GM19240 (cell line): Measurements from ENCODE around the gene LPCAT1.
A peak's percentile ranks its signal among the peaks of the same experiment; 100 is the strongest.
"Not testable (repeated sequence)": the region's sequence is repeated elsewhere in the genome, so short reads cannot be mapped to it uniquely, and the experiment has no call there.

Source experiments
- DNase-seq: peaks from one replicate; pipeline ENCODE4 v3.0.0; 2011; ENCODE audit warnings: low spot score; ENCODE audit not compliant: insufficient read length

LPCAT1 gene, protein sequence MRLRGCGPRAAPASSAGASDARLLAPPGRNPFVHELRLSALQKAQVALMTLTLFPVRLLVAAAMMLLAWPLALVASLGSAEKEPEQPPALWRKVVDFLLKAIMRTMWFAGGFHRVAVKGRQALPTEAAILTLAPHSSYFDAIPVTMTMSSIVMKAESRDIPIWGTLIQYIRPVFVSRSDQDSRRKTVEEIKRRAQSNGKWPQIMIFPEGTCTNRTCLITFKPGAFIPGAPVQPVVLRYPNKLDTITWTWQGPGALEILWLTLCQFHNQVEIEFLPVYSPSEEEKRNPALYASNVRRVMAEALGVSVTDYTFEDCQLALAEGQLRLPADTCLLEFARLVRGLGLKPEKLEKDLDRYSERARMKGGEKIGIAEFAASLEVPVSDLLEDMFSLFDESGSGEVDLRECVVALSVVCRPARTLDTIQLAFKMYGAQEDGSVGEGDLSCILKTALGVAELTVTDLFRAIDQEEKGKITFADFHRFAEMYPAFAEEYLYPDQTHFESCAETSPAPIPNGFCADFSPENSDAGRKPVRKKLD

DNA sequence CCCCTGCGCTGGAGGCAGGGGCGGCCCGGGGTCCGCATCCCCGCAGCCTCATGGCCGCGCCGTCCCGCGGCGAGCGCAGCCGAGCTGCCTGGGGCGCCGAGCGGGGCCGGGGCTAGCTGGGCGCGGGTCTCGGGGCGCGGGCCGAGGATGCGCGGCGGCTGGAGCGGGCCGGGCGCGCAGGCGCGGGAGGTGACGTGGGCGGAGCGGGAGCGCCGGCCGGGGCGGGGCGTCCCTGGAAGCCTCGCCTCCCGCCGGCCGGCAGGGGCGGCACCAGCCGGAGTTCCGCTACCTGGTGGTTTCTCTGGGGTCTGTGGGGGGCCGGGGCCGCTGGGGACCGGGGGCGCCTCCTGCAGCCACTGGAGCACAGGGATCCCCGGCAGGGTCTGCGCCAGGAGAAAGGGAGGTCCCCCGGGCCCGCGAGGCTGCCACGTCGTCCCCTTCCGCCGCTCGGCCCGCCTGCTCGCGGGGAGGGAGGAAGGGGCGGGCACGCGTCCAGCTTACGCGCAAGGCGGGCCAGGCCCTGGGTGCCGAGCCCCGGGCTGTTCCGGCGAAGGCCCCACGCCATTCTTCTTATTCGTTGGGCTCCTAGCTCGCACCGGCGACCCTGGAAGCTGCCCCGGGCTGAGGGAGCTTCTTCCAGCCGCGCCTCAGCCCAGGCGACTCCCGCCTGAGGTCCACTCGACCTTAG, at the start of gene LPCAT1:
TSS of gene LPCAT1 (minus strand) at position 168 of the 688 bp plus-strand sequence. CDS start at position 52, 116 bp downstream.
- peak; percentile 67 for DNase-seq

DNA sequence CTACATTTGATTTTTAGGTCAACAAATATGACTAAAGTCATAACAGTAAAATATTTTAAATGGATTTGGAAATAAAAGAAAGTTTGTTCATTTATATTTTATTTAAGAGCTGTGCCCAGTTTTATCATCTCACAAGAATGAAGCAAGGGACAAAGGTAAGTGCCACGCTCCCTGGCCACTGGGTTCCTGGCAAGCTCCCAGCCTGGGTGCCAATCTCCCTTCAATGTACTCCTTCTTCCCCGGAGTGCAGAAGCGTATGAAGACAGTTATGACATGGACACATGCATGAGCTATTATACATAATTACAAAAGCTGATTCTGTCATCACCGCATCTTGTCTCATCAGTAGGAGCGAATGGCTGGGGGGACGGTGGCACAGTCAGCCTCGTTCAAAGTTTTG, 48.1 kb upstream of the LPCAT1 start:
- not testable (repeated sequence) for DNase-seq

DNA sequence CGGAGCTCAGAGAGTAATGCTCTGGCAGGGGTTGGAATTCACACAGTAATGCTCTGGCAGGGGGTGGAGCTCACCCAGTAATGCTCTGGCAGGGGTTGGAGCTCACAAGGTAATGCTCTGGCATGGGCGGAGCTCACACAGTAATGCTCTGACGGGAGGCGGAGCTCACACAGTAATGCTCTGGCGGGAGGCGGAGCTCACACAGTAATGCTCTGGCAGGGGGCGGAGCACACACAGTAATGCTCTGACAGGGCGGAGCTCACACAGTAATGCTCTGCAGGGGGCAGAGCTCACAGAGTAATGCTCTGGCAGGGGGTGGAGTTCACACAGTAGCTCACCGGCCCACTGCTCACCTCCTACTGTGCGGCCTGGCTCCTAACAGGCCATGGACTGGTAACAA, 47.2 kb upstream of the LPCAT1 start:
- DNase-seq = no peak

DNA sequence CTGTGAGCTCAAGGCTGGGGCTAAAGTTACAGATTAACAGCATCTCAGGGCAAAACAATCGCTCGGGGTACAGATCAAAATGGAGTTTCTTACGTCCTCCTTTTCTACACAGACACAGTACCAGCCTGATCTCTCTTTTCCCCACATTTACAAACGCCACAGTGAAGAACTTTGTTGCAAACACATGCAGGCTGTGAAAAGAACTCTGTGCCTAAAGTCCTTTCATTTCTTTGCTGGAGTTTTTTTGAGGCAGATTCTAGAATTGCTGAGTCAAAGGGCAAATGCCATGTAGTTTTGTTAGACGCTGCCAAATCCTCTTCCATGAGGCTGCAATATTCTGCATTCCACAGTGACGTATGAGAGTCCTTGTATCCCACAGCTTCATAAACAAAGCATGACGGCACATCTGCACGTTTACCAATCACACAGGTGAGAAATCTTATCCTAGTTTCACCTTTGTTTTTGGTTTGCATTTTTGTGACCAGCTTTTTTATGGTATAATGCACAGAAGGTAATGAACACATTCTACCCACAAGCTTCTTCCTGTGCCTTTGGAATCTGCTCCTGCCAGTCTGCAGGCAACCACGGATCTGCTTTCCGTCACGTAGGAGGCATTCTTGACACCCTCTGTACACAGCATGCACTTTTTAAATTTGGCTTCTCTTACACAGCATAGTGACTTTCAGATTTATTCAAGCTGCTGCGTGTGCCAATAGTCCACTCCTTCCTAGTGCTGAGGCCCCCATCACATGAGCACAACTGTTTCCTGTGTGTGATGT, 44.6 kb upstream of the LPCAT1 start:
- DNase-seq = no peak

DNA sequence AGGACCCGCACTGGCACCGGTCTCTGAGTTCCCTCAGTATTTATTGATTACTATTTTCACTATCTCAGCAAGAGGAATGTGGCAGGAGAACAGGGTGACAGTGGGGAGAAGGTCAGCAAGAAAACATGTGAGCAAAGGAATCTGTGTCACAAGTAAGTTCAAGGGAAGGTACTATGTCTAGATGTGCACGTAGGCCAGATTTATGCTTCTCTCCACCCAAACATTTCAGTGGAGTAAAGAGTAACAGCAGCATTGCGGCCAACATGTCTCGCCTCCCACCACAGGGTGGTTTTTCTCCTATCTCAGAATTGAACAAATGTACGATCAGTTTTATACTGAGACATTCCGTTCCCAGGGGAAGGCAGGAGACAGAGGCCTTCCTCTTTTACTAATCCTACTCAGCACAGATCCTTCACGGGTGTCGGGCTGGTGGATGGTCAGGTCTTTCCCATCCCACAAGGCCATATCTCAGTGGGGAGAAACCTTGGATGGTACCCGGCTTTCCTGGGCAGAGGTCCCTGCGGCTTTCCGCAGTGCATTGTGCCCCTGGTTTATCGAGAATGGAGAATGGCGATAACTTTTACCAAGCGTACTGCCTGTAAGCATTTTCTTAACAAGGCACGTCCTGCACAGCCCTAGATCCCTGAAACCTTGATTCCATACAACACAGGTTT, 43.9 kb upstream of the LPCAT1 start:
- DNase-seq = not testable (repeated sequence)

DNA sequence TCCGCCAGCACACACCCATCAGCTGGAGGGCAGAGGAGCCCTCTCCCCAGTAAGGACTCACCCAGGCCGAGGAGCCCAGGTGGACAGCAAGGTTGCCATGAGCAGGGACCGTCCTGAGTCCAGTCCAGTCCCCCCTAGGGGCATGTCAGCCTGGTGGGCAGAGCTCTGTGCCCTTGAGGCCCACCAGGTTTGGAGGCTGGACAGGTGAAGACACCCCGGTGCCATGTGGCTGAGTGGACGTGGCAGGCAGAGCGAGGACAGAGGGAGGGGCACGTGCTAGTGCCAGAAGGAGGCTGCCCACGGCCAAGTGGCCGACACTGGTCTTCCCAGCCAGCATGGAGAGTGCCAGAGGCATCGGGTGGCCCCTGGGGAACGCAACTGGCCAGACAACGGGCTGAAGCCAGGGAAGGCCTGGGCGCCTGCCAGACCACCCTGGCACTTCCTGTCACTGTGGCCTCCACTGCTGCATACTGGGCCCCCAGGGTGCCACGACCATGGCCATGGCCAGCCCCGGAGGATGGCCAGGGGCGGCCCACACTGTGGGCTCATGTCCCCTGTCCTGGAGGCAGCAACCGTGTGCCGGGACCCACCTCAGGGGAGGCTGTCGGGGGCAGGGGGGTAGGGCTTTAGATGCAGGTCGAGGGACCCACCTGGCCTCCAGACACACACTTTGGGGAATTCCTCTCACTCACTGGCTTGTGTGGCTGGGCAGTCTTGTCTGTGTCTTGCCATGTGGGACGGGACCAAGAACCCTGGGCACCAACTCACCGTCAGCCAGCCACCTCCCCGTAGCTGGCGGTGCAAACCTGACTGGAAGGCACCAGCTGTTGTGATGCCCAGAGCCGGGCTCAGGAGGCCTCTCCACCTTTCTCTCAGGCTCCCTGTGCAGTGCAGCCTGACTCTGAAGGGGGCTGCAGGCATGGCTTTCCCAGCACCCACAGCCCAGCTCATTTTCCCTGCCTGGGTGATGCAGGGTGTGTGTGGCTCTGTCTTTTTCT, 42.3 kb upstream of the LPCAT1 start:
- DNase-seq = no peak

DNA sequence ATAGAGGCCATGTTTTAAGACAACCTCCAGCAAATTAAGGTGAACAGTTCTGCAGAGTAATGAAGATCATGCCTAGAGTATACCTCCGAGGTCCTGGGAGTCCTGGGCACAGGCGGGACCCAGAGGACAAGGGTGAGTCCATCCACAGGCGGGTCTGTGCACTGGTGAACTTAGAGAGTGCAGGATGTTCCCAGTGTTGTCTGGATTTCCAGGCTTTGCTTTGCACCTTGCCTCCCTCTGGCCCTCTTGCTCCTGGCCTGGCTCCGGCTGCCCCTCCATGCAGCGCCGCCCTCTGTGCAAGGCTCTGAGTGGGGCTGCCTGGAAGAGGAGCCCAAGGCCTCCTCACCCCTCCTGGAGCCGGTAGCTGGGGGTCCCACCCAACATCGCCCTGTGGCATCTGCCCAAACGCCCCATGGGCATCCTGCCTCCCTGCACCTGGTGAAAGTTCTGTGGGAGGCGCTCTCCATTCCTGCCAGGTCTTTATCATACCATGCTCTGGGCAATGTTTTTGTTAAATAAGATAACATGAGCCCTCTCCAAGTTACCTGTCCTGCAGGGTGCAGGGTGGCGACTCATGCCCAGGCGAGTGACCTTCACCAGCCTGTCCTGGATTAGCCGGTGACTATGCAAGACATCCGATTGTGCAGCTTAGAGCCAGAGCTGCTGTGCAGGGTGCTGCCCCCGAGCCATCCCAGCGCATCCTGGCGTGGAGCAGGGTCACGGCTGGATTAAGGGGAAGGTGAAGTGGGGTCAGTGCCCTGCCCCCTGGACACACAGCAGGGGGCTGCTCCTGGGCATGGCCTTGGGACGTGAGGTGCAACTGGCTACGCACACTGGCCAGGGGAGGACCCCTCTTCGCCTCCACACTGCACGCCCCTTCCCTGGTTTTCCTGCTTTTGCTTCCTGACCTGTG, 41.3 kb upstream of the LPCAT1 start:
- DNase-seq = no peak

DNA sequence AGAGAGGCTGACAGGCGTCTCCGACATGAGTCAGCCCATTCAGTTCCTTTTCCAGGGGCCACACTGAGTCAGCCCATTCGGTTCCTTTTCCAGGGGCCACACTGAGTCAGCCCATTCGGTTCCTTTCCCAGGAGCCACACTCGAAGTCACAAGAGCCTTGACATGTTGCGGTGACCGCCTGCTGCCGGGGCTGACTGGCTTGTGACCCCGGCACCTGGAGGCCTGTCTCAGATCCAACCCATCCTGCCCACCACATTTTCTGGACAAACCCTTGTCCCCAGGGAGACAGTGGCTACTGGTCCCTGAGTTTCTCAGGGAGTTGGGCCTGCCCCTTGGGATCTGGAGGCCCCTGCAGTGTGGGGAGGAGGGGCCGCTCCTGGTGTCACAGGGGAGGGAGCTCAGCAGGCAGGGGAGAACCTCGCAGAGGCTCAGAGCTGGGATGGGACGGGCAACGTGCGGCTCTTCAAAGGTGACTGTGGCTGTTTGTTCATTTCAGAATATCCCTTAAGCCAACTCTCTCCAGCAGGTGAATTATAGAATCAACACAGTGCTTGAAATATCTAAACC, 40.5 kb upstream of the LPCAT1 start:
- no peak for DNase-seq

DNA sequence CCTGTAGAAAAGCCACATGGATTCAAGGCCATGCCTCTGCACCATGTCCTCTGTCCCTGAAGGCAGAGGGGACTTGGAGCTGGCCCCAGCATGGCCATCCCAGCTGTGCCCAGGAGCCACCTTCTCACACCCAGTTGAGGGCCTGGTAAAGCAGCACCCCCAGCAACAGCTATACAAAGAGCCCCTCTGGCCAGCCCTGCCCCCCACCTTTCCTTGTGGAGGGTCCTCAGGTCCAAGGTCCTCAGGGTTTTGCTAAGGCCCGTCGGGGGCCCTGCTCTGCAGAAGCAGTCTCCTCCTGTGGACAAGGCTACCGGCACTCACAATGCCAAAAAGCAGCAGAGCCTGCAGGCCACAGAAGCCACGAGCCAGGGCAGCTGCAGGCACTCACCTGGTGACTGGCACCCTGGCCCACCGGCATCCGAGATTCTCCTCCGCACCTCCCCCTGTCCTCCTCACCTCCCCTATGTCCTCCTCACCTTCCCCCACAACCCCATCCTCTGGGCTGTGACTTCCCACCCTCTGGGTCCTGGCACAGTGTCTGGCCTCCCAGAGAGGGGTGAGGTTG, 39.9 kb upstream of the LPCAT1 start:
- DNase-seq = no peak

DNA sequence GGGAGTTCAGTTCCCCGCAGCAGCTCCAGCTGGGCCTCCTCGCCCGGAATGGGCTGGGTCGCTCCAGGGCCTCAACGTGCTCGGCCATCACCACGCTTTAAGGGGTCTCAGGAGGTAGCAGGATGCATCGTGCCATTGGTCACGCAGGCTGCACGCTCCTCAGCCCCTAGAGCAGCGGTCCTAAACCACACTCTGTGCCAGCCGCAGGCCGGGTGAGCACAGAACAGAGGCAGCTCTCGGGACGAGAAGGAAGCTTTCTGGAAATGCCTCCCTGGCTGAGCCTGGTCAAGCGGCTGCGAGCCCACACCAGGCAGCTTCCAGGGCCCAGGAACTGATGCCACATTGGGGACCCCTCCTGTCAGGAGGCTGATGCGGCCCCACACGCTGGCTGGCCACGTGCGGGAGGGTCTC, 39.3 kb upstream of the LPCAT1 start:
- no peak for DNase-seq

DNA sequence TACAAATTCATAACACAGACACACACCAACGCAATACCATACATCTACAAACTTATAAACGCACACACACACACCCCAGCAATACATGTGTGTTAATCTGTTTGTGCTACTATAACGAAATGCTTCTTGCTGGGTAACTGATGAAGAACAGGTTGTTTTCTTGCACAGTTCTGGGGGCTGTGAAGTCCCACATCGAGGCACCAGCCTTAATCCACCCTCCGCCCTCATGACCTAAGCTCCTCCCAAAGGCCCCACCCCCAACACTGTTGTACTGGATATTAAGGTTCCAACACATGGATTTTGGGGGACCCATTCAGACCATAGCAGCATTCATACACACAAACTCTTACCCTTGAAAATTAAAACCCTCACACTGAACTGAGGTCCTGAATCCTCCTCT, 38.8 kb upstream of the LPCAT1 start:
- no peak for DNase-seq

DNA sequence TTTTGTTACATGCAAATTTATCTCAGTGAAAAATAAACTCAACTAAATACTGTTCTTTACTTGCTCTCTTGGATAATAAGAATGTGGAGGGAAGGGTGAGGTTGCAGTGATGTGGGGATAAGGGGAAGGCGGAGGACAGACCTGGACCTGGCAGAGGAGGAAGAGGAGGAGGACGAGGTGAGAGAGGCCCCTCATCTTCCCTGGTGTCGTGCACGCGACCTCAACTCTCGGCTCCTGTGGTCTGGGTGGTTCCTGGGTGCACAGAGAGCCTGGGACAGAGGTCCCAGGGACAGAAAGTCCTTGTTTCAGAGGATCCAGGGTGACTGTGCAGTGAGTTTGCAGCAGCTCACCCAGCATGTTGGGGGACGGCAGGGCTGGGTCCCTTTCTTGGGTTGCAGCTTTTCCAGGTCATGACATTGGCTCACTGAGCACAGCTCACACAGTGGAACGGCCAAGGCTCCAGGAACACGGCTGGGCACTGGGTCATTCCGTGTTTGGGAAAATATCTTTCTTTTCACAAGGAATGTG, 37.7 kb upstream of the LPCAT1 start:
- DNase-seq = no peak

DNA sequence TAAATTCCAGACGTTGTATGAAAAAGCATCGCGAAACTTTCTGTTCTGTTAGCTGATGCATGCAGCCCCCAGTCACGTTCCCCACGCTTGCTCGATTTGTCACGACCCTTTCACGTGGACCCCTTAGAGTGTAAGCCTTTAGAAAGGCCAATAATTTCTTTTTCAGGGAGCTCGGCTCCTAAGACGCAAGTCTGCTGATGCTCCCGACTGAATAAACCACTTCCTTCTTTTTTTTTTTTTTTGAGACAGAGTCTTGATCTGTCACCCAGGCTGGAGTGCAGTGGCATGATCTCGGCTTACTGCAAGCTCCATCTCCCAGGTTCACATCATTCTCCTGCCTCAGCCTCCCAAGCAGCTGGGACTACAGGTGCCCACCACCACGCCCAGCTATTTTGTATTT, 36.7 kb upstream of the LPCAT1 start:
- DNase-seq = not testable (repeated sequence)

DNA sequence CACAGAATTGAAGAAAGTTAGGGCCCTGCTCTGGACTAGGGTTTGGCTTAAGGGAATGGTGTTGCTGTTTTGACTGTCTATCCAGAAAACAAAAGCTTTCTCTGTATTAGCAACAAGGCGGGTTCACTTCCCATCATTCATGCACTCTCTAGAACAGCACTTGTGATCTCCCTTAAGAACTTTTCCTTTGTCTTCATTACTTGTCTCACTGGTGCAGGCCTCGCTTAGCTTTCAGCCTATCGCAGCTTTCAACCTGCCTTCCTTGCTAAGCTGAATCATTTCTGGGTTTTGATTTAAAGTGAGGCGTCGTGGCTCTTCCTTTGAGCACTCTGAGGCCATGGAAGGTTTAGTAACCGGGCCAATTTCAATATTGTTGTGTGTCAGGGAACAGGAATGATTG, 35.2 kb upstream of the LPCAT1 start:
- DNase-seq = no peak

DNA sequence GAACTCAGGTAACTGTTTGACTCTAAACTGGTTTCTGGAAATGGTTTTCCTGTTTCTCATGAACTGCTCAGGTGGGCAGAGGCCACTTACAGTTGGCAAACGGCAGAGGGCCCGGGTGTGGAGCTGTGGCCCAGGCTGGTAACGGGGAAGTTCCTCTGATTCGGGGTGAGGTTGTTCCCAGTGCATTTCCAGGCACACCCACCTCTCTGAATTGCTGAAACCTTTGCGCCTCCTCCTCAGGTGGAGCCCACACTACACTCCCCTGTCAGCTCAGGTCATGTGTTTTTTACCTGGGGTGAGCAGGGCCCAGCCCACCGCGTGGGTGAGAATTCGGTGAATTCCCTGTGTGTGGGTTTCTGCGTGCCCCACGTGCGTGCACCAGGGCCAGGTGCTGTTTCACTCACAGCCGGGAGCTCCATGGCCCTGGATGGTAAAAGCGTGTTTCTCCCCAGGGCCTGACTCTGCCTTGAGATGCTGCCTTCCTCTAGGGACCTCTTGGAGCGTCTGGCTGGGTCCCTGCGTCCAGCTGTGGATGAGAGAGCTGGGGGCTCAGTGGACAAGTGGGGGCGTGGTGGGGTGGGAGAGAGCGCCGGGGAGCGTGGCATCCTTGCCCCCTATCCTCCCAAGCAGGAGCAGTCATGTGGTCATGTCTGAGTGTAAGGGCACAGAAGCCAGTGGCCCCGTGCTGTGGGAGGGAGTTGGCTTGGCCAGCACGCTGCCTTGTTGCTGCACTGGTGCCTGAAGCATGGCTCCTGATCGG, 33.5 kb upstream of the LPCAT1 start:
- no peak for DNase-seq

DNA sequence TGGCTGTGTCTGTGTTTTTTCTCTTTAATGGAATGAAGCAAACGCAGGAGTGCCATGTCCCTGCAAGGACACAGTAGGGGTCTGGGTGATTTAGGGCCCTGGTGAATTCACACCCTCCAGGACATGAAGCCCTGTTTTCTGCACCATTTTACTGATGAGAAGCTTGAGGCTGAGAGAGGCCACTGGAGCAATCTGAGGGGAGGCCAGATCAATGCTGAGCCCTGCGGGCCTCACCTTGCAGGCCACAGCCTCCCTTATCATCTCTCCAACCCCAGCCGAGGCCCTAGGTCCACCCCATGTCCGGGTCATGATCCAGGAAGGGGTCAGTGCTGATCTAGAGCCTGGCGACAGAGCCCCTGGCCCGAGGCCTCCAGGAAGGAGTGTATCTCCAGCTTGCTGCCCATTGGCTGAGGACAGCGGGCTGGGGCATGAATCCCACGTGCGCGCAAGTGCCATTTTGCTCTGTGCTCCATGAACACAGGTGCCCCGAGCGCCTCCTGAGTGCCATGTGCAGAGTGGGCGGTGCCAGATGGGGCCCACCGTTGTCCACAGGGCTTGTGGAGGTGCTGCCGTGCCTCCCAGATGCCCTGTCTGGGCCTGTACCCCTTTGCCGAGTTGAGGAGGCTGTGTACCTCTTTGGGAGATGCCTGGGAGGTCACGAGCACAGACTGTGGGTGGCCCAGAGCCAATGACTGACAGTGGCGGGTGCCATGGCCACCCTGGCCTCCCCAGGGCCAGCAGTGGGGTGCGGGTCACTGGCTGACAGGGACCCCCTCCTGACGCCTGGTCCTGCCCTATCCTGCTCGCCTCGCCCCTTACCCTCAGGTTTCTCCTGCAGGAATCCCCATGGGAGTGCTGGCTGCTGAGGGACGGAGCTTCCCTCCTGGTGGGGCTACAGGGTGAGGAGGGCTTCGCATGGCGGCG, 32.3 kb upstream of the LPCAT1 start:
- no peak for DNase-seq
